Astrocyte of the cerebellum (primary cell): Measurements from ENCODE around the gene GRIP1.
A peak's percentile ranks its signal among the peaks of the same experiment; 100 is the strongest.
"Not testable (repeated sequence)": the region's sequence is repeated elsewhere in the genome, so short reads cannot be mapped to it uniquely, and the experiment has no call there.

Experiments used
- DNase-seq: peaks from one replicate; pipeline ENCODE4 v3.0.0-alpha.2; 2011; ENCODE audit warnings: low read depth
- H3K4me3 ChIP-seq: 2 replicates; pipeline ENCODE4 v1.5.1; 2011; ENCODE audit warnings: mild to moderate bottlenecking, low read depth, low read length, moderate library complexity
- CTCF ChIP-seq: IDR thresholded peaks from 2 replicates; pipeline ENCODE4 v1.5.1; 2012; ENCODE audit warnings: low read length, low read depth, moderate library complexity, mild to moderate bottlenecking; ENCODE audit errors: missing control alignments
- in situ Hi-C: cut with HindIII; loops from 2 replicates; pipeline ENCODE4 v1.10.0; 2017; ENCODE audit warnings: low sequenced_read_pairs

Gene GRIP1

GRCh38 chr12:66319266-66319954 lies 359.5 kb downstream of the GRIP1 start:
- in situ Hi-C loops, result no loop called here
- TF ChIP-seq CTCF, result no peak

GRCh38 chr12:66314278-66314677 lies 364.6 kb downstream of the GRIP1 start:
- in situ Hi-C loops, result no loop called here
- TF ChIP-seq CTCF, result no peak
- no peak for DNase-seq
- H3K4me3 ChIP-seq, result no peak overlapping the region

More at GRCh38 chr12:66319266-66319954, 359.5 kb downstream of the GRIP1 start:
- DNase-seq, result no peak
- H3K4me3 ChIP-seq, result no peak overlapping the region

- no peak for DNase-seq
- in situ Hi-C loops, result no loop called here
- no peak for TF ChIP-seq CTCF
- no peak overlapping the region for H3K4me3 ChIP-seq
These were observed 366.7 kb downstream of the GRIP1 start for GRCh38 chr12:66312189-66312588.

- DNase-seq, result no peak
- TF ChIP-seq CTCF, result no peak
- no peak overlapping the region for H3K4me3 ChIP-seq
- in situ Hi-C loops, result no loop called here
These were observed 369.3 kb downstream of the GRIP1 start for GRCh38 chr12:66309606-66310005.

GRCh38 chr12:66304296-66304900 lies 374.5 kb downstream of the GRIP1 start:
- DNase-seq, result no peak
- TF ChIP-seq CTCF, result no peak
- in situ Hi-C loops, result no loop called here
- no peak overlapping the region for H3K4me3 ChIP-seq

GRCh38 chr12:66303316-66303804 lies 375.5 kb downstream of the GRIP1 start:
- in situ Hi-C loops, DNase-seq: not testable (repeated sequence)
- H3K4me3 ChIP-seq, result peak overlapping the region; percentile 86

- DNase-seq, result no peak
- TF ChIP-seq CTCF, result no peak
- peak overlapping the region; percentile 86 for H3K4me3 ChIP-seq
- in situ Hi-C loops, result no loop called here
These were observed 376.1 kb downstream of the GRIP1 start for GRCh38 chr12:66302827-66303169.
